Trophoblast cell (in vitro differentiated cells and primary cell): ENCODE measurements around the gene SLC39A3.

Source experiments
- DNase-seq, 2 donors: peaks; one replicate each; pipeline ENCODE4 v3.0.0-alpha.2; 2016
- H2AFZ ChIP-seq: 2 replicates; pipeline ENCODE4 v1.6.1; 2013; ENCODE audit warnings: low read length, moderate library complexity, mild to moderate bottlenecking; ENCODE audit not compliant: insufficient read depth, poor library complexity
- H2AK5ac ChIP-seq: 2 replicates; pipeline ENCODE4 v1.6.1; 2013; ENCODE audit warnings: mild to moderate bottlenecking, low read length
- H2BK120ac ChIP-seq: 2 replicates; pipeline ENCODE4 v1.6.1; 2013; ENCODE audit warnings: low read length, mild to moderate bottlenecking, moderate library complexity; ENCODE audit not compliant: insufficient read depth, poor library complexity
- H2BK12ac ChIP-seq: 2 replicates; pipeline ENCODE4 v1.6.1; 2013; ENCODE audit warnings: mild to moderate bottlenecking, low read length, moderate library complexity
- H2BK5ac ChIP-seq: 2 replicates; pipeline ENCODE4 v1.6.1; 2013; ENCODE audit warnings: low read length, low read depth, moderate library complexity, mild to moderate bottlenecking; ENCODE audit not compliant: poor library complexity
- H3K14ac ChIP-seq: 2 replicates; pipeline ENCODE4 v1.6.1; 2013; ENCODE audit warnings: mild to moderate bottlenecking, low read length
- H3K18ac ChIP-seq: 2 replicates; pipeline ENCODE4 v1.6.1; 2013; ENCODE audit warnings: mild to moderate bottlenecking, low read length
- H3K23ac ChIP-seq: 2 replicates; pipeline ENCODE4 v1.6.1; 2013; ENCODE audit warnings: low read length
- H3K27ac ChIP-seq: 2 replicates; pipeline ENCODE4 v1.5.1; 2013; ENCODE audit warnings: low read depth, mild to moderate bottlenecking, inconsistent platforms, low read length, moderate library complexity
- H3K27me3 ChIP-seq: 2 replicates; pipeline ENCODE4 v1.6.1; 2013; ENCODE audit warnings: inconsistent platforms, mild to moderate bottlenecking, low read length, moderate library complexity; ENCODE audit not compliant: insufficient read depth
- H3K36me3 ChIP-seq, 2 experiments: 1 replicate in 1 of 2; 2 replicates in 1 of 2; pipeline ENCODE4 v1.6.1; 2013; ENCODE audit warnings: low read length in 2 of 2, mild to moderate bottlenecking in 2 of 2, moderate library complexity in 1 of 2; ENCODE audit not compliant: insufficient read depth in 2 of 2, control insufficient read depth in 1 of 2
- H3K4ac ChIP-seq: 2 replicates; pipeline ENCODE4 v1.6.1; 2013; ENCODE audit warnings: low read depth, mild to moderate bottlenecking, low read length, moderate library complexity
- H3K4me1 ChIP-seq, 2 experiments: 1 replicate in 1 of 2; 2 replicates in 1 of 2; pipeline ENCODE4 v1.6.1; 2013; ENCODE audit warnings: low read length in 2 of 2, mild to moderate bottlenecking in 2 of 2, moderate library complexity in 1 of 2; ENCODE audit not compliant: insufficient read depth in 2 of 2, control insufficient read depth in 1 of 2
- H3K4me2 ChIP-seq: 2 replicates; pipeline ENCODE4 v1.6.1; 2013; ENCODE audit warnings: inconsistent platforms, mild to moderate bottlenecking, low read length, moderate library complexity
- H3K4me3 ChIP-seq: 2 replicates; pipeline ENCODE4 v1.5.1; 2013; ENCODE audit warnings: mild to moderate bottlenecking, low read depth, low read length, inconsistent platforms
- H3K79me1 ChIP-seq: one replicate; pipeline ENCODE4 v1.6.1; 2013; ENCODE audit warnings: low read length
- H3K79me2 ChIP-seq: 2 replicates; pipeline ENCODE4 v1.6.1; 2013; ENCODE audit warnings: low read length, mild to moderate bottlenecking; ENCODE audit not compliant: control insufficient read depth, insufficient read depth, poor library complexity
- H3K9ac ChIP-seq: 2 replicates; pipeline ENCODE4 v1.6.1; 2013; ENCODE audit warnings: mild to moderate bottlenecking, low read length
- H3K9me3 ChIP-seq: 2 replicates; pipeline ENCODE4 v1.6.1; 2013; ENCODE audit warnings: low read depth, mild to moderate bottlenecking, control low read depth, inconsistent platforms, low read length; ENCODE audit not compliant: insufficient read depth
- H4K12ac ChIP-seq: 2 replicates; pipeline ENCODE4 v1.6.1; 2013; ENCODE audit warnings: low read depth, mild to moderate bottlenecking, low read length, moderate library complexity
- H4K8ac ChIP-seq: 2 replicates; pipeline ENCODE4 v1.6.1; 2013; ENCODE audit warnings: low read depth, mild to moderate bottlenecking, low read length, moderate library complexity
- H4K91ac ChIP-seq: one replicate; pipeline ENCODE4 v1.6.1; 2013; ENCODE audit warnings: low read depth, mild to moderate bottlenecking, low read length, moderate library complexity
- WGBS: extraction: QIAGEN DNeasy Blood & Tissue Kit; methylation state at CpG from one replicate; pipeline ENCODE4 v1.1.7; 2013; ENCODE audit warnings: missing lambda C conversion rate; ENCODE audit not compliant: insufficient read length, insufficient coverage; ENCODE audit errors: extremely low coverage; 5-methylcytosine and 5-hydroxymethylcytosine counted together

Gene SLC39A3

DNA sequence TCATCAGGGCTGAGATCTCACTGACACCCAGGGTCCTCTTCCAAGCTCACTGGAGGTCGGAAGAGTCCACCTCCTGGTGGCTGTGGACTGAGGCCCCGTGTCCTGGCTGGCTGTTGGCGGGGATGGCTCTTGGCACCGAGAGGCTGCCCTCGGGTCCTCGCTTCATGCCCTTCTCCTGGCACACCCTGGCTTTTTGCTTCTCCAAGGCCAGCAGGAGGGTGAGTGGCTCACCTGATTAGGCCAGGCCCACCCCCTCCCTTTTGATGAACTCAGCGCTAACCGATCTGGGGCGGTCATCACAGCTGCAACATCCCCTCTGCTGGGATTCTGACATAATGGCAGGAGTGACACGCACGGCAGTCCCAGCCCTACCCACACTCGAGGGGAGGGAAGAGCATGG lies 4.4 kb downstream of the SLC39A3 start:
- H3K27me3 ChIP-seq: no peaks in the 10 kb centered on the region
- peaks cover 13% of the 10 kb centered on the region for H3K9me3 ChIP-seq
- no peak overlapping the region for H2AK5ac ChIP-seq
- H3K79me2 ChIP-seq: peaks cover 2% of the 10 kb centered on the region
- no peak overlapping the region for H3K9ac ChIP-seq
- H4K91ac ChIP-seq: no peak overlapping the region
- H4K12ac ChIP-seq: no peak overlapping the region
- H2BK5ac ChIP-seq: no peak overlapping the region
- H3K4ac ChIP-seq: no peak overlapping the region
- no CpG with 5 or more reads among the region's 12 CpGs for WGBS
- no peak overlapping the region for H3K14ac ChIP-seq
- H3K4me1 ChIP-seq: peaks cover 2 to 5% of the 10 kb centered on the region in 2 experiments
- no peak overlapping the region for H4K8ac ChIP-seq
- peaks cover 2% of the 10 kb centered on the region for H3K79me1 ChIP-seq
- DNase-seq: no peak
- no peak overlapping the region for H3K27ac ChIP-seq
- H3K18ac ChIP-seq: no peak overlapping the region
- no peak overlapping the region for H2BK12ac ChIP-seq
- no peak overlapping the region for H3K23ac ChIP-seq
- peaks cover 50% of the 10 kb centered on the region in 2 experiments for H3K36me3 ChIP-seq
- no peak overlapping the region for H2AFZ ChIP-seq
- no peak overlapping the region for H3K4me2 ChIP-seq
- no peak overlapping the region for H3K4me3 ChIP-seq
- H2BK120ac ChIP-seq: no peak overlapping the region

DNA sequence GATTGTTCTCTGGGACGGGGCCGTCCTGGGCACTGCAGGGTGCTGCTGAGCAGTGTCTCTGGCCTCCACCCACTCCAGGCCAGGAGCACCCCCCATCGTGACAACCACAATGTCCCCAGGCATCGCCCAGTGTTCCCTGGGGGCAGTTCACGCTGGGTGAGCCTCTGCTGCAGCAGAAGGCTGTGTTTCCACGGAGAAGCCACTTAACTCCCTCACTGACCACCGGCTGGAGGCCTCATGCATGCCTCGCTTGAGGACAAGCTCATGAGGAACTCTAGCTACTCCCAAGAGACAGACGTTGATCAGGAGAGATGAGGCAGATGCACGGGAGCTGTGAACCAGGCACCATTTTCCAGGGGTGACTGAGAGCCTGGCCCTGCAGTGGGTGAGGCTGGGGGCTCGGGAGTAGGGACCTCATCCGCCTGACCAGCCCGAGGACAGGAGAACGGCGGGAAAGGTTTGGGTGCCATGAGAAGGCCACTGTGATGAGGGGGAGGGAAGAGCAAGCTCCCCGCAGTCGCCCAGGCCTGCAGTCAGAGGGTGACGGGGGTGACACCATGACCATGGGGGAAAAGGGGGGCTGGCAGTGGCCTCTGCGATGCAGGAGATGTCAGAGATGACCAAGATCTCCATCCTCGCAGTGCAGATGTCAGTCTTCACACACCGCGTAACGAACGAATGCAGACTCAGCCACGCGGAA lies 5.1 kb downstream of the SLC39A3 start:
- Histone ChIP-seq H3K4me3 (no peak overlapping the region), H3K27ac (no peak overlapping the region), H4K12ac (no peak overlapping the region), H2AK5ac (no peak overlapping the region), H3K4me2 (no peak overlapping the region), H2BK120ac (no peak overlapping the region), H3K79me1 (peaks cover 2% of the 10 kb centered on the region), H3K14ac (no peak overlapping the region), H3K18ac (no peak overlapping the region), H3K9ac (no peak overlapping the region), H3K36me3 (peaks cover 50% of the 10 kb centered on the region in 2 experiments), H3K4me1 (peaks cover 2 to 3% of the 10 kb centered on the region in 2 experiments), H3K4ac (no peak overlapping the region), H3K9me3 (peaks cover 11% of the 10 kb centered on the region), H3K27me3 (no peaks in the 10 kb centered on the region), H2BK12ac (no peak overlapping the region), H2BK5ac (no peak overlapping the region), H2AFZ (no peak overlapping the region), H3K79me2 (peaks cover 2% of the 10 kb centered on the region), H3K23ac (no peak overlapping the region), H4K8ac (no peak overlapping the region), H4K91ac (no peak overlapping the region)
- no CpG with 5 or more reads among the region's 26 CpGs for WGBS
- no peak for DNase-seq

DNA sequence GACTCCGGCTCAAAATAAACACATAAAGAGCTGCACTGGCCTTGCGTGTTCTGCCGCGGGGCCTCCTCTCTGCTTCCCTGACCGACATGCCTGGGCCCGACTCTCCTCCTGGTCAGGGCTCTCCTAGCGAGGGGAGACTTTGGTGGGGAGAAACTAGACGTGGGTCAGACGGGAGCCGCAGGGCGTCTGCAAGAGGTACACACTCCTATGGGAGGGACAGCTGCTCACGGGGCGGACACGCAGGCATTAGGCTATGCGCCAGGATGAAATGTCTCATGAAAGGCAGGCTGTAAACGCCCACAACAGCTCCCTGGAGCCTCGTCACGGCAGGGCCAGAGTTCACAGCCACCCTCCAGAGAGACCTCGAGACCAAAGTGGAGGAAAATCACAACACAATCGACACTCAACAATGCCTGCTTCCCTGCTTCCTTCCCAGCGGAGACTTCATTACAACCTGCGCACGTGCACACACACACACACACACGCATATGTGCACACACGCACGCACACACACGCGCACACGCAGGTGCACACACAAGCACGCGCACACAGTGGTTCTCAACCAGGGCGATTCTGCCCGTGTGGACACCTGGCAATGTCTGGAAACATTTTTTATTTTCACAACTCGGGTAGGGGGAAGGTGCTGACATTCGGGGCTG lies 5.8 kb downstream of the SLC39A3 start:
- H3K27ac ChIP-seq: no peak overlapping the region
- H2AFZ ChIP-seq: no peak overlapping the region
- H4K12ac ChIP-seq: no peak overlapping the region
- no peak overlapping the region for H2BK5ac ChIP-seq
- peaks cover 50% of the 10 kb centered on the region in 2 experiments for H3K36me3 ChIP-seq
- H3K4me1 ChIP-seq: peaks cover under 1 to 1% of the 10 kb centered on the region in 2 experiments
- H2BK120ac ChIP-seq: no peak overlapping the region
- no peak overlapping the region for H3K9ac ChIP-seq
- H3K14ac ChIP-seq: no peak overlapping the region
- H3K4me3 ChIP-seq: no peak overlapping the region
- H3K9me3 ChIP-seq: peaks cover 11% of the 10 kb centered on the region
- H3K4ac ChIP-seq: no peak overlapping the region
- no peak overlapping the region for H4K8ac ChIP-seq
- no CpG with 5 or more reads among the region's 35 CpGs for WGBS
- H3K4me2 ChIP-seq: no peak overlapping the region
- H3K27me3 ChIP-seq: no peaks in the 10 kb centered on the region
- H2AK5ac ChIP-seq: no peak overlapping the region
- H4K91ac ChIP-seq: no peak overlapping the region
- no peak for DNase-seq
- no peaks in the 10 kb centered on the region for H3K79me2 ChIP-seq
- no peak overlapping the region for H3K23ac ChIP-seq
- no peaks in the 10 kb centered on the region for H3K79me1 ChIP-seq
- H3K18ac ChIP-seq: no peak overlapping the region
- H2BK12ac ChIP-seq: no peak overlapping the region

DNA sequence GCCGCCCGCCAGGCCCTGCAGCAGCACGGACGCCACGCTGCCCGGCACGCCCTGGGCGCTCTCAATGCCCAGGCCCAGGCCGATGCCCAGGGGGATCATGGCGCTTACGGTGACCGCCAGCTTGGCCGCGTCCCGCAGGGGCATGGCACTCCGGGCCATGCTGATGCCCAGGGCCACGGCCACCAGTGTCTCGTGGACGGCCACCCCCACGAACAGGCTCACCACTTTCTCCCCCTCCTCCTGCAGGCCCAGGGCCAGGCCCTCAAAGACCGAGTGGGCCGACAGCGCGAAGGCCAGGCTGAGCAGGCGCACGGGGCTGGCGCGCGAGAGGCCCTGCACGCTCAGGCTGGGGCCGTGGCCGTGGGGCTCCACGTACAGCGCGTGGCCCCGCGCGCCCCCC lies 6.9 kb downstream of the SLC39A3 start:
- H3K27me3 ChIP-seq: no peaks in the 10 kb centered on the region
- H3K18ac ChIP-seq: no peak overlapping the region
- H3K36me3 ChIP-seq: peaks cover 50% of the 10 kb centered on the region in 2 experiments
- H2BK12ac ChIP-seq: no peak overlapping the region
- H2AK5ac ChIP-seq: no peak overlapping the region
- H3K9ac ChIP-seq: no peak overlapping the region
- peaks cover 11% of the 10 kb centered on the region for H3K9me3 ChIP-seq
- no peak overlapping the region for H3K27ac ChIP-seq
- no peaks in the 10 kb centered on the region for H3K79me2 ChIP-seq
- no peak overlapping the region for H4K91ac ChIP-seq
- no CpG with 5 or more reads among the region's 38 CpGs for WGBS
- H3K4ac ChIP-seq: no peak overlapping the region
- H4K8ac ChIP-seq: no peak overlapping the region
- no peak overlapping the region for H2AFZ ChIP-seq
- H3K23ac ChIP-seq: no peak overlapping the region
- no peak overlapping the region for H3K4me3 ChIP-seq
- H3K4me1 ChIP-seq: peaks cover 0 to 1% of the 10 kb centered on the region in 2 experiments
- H3K79me1 ChIP-seq: no peaks in the 10 kb centered on the region
- H4K12ac ChIP-seq: no peak overlapping the region
- DNase-seq: no peak
- no peak overlapping the region for H2BK120ac ChIP-seq
- no peak overlapping the region for H3K14ac ChIP-seq
- no peak overlapping the region for H3K4me2 ChIP-seq
- no peak overlapping the region for H2BK5ac ChIP-seq
